Stimulated activated naive CD8-positive, alpha-beta T cell treated with anti-CD3 and anti-CD28 coated beads, Interleukin-15, Interleukin-2, amounts not matched to agents 100 ng/mL and 50 ng/mL, for 24 hours (primary cell): ENCODE data around the gene MRE11.

Experiments used
- H3K27ac Mint-ChIP-seq: one replicate; pipeline ENCODE4 v1.8.0; 2021; ENCODE audit warnings: mild to moderate bottlenecking, mixed read lengths
- H3K27me3 Mint-ChIP-seq: one replicate; pipeline ENCODE4 v1.8.0; 2021; ENCODE audit warnings: mixed read lengths
- H3K36me3 Mint-ChIP-seq: one replicate; pipeline ENCODE4 v1.8.0; 2021; ENCODE audit warnings: low read depth, mixed read lengths
- H3K4me1 Mint-ChIP-seq: one replicate; pipeline ENCODE4 v1.8.0; 2021; ENCODE audit warnings: low read depth, mixed read lengths
- H3K4me3 Mint-ChIP-seq: one replicate; pipeline ENCODE4 v1.8.0; 2021; ENCODE audit warnings: mild to moderate bottlenecking, mixed read lengths
- H3K9me3 Mint-ChIP-seq: one replicate; pipeline ENCODE4 v1.8.0; 2021; ENCODE audit warnings: mixed read lengths

Gene MRE11

DNA sequence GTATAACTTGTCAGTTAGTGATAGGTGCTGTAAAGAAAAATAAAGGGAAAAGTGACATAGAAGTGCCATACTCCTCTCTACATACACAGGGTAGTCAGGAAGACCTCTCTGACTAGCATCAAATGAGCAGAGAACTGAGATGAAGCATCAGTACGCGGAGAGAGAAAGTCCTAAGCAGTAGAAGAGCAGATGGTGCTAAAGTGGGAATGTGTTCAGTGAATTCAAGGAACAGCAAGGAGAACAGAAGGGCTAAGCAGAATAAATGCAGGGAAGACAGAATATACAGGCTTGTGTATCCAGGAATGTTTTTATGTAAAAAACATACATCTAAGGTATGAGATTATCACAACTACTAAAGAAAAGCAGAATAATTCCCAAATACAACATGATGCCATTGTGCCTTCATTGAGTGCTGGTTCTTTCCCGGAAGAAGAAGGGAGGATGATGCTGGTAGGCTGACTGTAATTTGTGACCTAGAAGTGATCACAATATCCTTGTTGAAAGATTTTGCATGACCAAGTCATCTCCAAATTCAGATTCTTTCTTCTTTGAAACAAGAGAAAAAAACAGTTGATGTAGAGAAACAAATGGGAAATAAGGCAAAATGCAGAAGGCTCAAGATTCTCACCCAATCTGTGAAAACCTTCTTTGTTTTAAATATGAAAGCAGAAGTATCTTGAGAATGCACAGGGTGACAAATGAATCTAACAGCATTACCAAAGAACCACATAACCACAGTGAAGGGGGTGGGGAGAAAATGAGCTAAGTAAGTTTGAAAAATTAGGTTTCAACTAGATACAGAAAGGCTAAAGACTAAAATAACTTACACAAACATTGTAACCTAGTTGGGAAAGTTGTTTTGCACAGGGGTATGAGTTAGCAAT, 20.5 kb downstream of the MRE11 start:
- Mint-ChIP-seq H3K4me1 (peaks cover 17% of the 10 kb centered on the region), H3K27me3 (no peaks in the 10 kb centered on the region), H3K9me3 (no peaks in the 10 kb centered on the region), H3K27ac (no peak overlapping the region), H3K36me3 (peaks cover 80% of the 10 kb centered on the region), H3K4me3 (no peak overlapping the region)

DNA sequence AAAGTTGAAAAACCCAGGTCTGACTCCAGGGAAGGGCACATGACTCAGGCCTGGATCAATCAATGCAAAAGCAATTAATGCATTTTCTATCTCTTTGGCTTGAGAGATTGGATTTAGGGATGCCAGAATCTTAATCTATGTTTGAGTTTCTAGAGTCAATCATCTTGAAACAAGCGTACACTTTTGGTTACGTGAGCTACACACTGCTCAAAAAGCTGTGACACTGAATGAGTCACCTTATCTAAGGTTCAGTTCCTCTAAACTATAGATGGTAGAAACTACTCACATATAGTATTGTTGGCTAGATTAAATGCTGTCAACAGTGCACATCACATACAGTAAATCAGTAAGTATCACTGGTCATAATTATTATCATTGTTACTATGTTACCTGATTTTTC, 24.2 kb downstream of the MRE11 start:
- no peak overlapping the region for H3K27ac Mint-ChIP-seq
- H3K36me3 Mint-ChIP-seq = peaks cover 82% of the 10 kb centered on the region
- peaks cover 1% of the 10 kb centered on the region for H3K9me3 Mint-ChIP-seq
- H3K4me1 Mint-ChIP-seq = peaks cover 17% of the 10 kb centered on the region
- H3K4me3 Mint-ChIP-seq = no peak overlapping the region
- no peaks in the 10 kb centered on the region for H3K27me3 Mint-ChIP-seq

DNA sequence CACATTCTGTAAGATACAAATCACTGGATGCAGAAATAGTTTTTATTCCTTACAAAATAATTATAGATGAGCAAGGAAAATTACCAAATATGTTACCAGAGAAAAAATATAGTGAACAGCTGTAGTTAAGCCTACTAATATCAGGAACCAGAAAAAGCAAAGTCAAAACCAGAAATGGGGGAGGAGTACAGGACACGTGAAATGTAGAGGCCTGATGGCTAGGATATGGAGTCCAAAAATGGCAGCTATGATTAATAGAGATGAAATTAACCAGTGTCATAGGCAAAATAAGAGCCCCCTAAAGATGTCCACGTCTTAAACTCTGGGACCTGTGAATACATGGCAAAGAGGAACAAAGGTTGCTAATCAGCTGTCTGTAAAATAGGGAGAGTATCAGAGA, 34.1 kb downstream of the MRE11 start:
- peaks cover 87% of the 10 kb centered on the region for H3K36me3 Mint-ChIP-seq
- H3K4me1 Mint-ChIP-seq = no peaks in the 10 kb centered on the region
- H3K27ac Mint-ChIP-seq = no peak overlapping the region
- H3K27me3 Mint-ChIP-seq = no peaks in the 10 kb centered on the region
- H3K9me3 Mint-ChIP-seq = peaks cover 2% of the 10 kb centered on the region
- H3K4me3 Mint-ChIP-seq = no peak overlapping the region

DNA sequence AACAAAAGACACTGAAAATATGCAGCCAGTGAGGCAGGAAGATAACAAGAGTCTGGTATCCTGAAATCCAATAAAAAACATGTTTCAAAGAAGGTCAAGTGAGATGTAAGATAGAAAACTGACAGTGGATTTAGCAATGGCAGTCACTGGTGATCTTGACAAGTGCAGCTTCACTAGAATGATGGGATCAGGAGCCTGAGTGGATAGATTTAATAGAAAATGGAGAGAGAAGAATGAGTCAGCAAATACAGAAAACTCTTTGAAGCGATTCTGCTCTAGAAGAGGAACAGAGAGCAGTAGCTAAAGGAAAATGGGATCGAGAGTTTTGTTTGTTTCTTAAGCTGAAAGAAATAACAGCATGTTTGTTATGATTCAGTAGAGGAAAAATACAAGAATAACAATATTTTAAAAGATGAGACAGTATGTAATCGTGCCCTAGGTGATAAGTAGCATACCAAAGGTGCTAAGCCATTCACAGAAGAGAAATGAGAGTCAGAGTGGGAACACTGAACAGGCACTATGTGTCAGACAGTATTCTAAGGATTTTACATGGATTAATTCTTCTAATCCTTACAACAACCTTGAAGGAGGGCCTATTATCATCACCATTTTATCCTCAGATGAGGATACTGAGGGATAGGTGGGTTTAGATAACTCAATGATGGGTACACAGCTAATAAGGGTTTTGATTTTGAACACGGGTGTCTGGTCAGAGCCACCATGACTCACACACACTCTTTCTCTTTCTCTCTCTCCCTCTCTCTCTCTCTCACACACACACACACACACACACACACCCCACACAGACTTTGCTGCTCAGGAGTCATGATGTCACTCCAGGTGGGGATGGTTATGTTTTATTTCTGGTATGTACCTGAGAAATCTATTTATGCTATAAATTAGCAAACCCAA, 36.3 kb downstream of the MRE11 start:
- Mint-ChIP-seq H3K27ac (no peak overlapping the region), H3K4me1 (no peaks in the 10 kb centered on the region), H3K27me3 (no peaks in the 10 kb centered on the region), H3K9me3 (no peaks in the 10 kb centered on the region), H3K36me3 (peaks cover 81% of the 10 kb centered on the region), H3K4me3 (no peak overlapping the region)

DNA sequence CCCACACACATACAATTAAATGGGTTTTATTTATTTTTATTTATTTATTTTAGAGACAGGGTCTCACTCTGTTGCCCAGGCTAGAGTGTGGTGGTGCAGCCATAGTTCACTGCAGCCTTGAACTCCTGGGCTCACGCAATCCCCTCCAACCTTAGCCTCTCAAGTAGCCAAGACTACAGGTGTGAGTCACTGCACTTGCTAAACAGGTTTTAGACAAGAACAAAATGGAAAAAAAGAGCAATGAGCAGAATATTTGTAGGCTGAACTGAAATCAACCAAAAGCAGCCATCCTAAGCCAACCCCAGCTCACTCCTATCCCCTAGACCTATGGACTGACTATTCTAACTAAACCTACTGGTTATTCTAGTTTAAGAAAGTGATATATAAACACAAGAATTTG, 37.8 kb downstream of the MRE11 start:
- no peak overlapping the region for H3K27ac Mint-ChIP-seq
- H3K4me3 Mint-ChIP-seq = no peak overlapping the region
- H3K9me3 Mint-ChIP-seq = no peaks in the 10 kb centered on the region
- H3K36me3 Mint-ChIP-seq = peaks cover 69% of the 10 kb centered on the region
- H3K4me1 Mint-ChIP-seq = no peaks in the 10 kb centered on the region
- no peaks in the 10 kb centered on the region for H3K27me3 Mint-ChIP-seq

DNA sequence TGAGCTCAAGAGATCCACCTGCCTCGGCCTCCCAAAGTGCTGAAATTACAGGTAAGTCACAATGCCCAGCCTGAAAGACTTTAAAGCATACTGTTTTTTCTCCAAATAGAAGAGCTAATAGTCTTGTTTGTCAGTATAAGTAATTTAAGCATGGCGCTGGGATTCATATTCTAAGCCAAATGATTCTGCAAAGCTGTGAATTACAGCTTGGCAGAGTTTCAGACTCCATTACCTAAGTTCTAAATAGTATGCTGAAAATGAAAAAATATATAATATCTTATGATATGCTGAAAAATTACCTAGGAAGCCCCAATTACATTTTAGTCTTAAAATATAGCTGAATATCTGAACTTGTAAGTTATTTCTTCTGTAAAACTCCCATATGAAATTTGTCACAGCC, 39.3 kb downstream of the MRE11 start:
- Mint-ChIP-seq H3K36me3 (peaks cover 59% of the 10 kb centered on the region), H3K4me3 (no peak overlapping the region), H3K27me3 (no peaks in the 10 kb centered on the region), H3K9me3 (no peaks in the 10 kb centered on the region), H3K27ac (no peak overlapping the region), H3K4me1 (no peaks in the 10 kb centered on the region)

DNA sequence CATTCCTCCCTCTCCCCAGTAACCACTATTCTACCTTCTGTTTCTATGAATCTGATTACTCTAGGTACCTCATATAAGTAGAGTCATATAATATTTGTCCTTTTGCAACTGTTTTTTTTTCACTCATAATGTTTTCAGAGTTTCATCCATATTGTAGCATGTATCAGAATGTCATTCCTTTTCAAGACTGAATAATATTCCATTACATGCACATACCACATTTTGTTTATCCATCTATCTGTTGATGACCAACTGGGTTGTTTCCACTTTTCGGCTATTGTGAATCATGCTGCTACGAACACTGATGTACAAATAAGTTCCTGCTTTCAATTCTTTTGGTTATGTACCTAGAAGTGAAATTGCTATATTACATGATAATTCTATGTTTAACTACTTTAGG, 40.7 kb downstream of the MRE11 start:
- H3K27ac Mint-ChIP-seq = no peak overlapping the region
- no peak overlapping the region for H3K4me3 Mint-ChIP-seq
- H3K27me3 Mint-ChIP-seq = no peaks in the 10 kb centered on the region
- no peaks in the 10 kb centered on the region for H3K4me1 Mint-ChIP-seq
- H3K36me3 Mint-ChIP-seq = peaks cover 58% of the 10 kb centered on the region
- no peaks in the 10 kb centered on the region for H3K9me3 Mint-ChIP-seq

DNA sequence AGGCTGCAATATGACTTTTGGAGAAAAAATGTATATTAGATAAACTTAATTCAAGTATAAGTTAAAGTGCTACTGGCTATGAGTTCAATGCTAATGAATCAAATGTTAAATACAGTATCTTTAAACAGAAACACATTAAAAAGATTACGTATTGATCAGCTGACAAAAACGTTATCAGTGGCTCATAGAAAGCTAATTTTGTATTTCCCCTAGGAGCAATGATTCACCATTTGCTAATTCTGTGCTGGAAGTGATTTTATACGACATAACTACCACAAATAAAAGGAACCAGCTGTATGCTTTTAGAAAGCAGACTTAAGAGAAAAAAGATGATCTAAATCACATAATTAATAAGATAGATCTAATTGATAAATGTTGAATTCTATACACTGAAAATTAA, 43.6 kb downstream of the MRE11 start:
- Mint-ChIP-seq H3K9me3 (no peaks in the 10 kb centered on the region), H3K4me1 (no peaks in the 10 kb centered on the region), H3K27ac (no peak overlapping the region), H3K27me3 (no peaks in the 10 kb centered on the region), H3K4me3 (no peak overlapping the region), H3K36me3 (peaks cover 47% of the 10 kb centered on the region)

DNA sequence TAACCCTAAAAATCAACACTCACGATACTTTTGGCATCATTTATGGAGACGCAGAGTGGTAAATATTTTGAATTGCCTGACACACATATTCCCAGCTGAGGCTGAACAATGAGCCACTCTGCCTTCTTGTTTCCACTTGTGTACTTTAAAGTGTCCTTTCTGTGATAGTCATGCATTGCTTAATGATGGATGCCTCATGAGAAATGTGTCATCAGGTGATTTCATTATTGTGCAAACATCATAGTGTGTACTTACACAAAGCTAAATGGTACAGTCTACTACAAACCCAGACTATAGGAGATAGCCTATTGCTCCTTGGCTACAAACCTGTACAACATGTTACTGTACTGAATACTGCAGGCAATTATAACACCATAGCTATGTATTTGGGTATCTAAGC, 44.2 kb downstream of the MRE11 start:
- Mint-ChIP-seq H3K36me3 (peaks cover 45% of the 10 kb centered on the region), H3K27me3 (no peaks in the 10 kb centered on the region), H3K4me1 (no peaks in the 10 kb centered on the region), H3K27ac (no peak overlapping the region), H3K9me3 (no peaks in the 10 kb centered on the region), H3K4me3 (no peak overlapping the region)

DNA sequence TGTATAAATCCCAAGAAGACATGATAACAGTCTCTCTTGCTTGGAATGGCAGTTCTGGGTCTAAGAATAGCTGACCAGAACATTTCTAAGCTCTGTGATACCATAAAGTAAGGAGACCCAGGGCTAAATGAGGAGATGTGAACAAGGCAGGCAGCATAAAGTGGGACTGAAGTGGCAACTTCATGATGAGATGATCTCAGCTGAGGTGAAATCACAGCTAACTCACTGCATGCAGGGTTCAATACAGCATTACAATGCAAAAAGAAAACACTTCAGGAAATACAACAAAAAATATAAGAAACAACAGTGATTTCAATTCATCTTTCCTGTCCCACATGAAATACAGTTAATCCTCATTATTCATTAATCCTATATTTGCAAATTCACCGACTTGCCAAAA, 44.6 kb downstream of the MRE11 start:
- Mint-ChIP-seq H3K9me3 (no peaks in the 10 kb centered on the region), H3K4me1 (no peaks in the 10 kb centered on the region), H3K27ac (no peak overlapping the region), H3K36me3 (peaks cover 48% of the 10 kb centered on the region), H3K27me3 (no peaks in the 10 kb centered on the region), H3K4me3 (no peak overlapping the region)

DNA sequence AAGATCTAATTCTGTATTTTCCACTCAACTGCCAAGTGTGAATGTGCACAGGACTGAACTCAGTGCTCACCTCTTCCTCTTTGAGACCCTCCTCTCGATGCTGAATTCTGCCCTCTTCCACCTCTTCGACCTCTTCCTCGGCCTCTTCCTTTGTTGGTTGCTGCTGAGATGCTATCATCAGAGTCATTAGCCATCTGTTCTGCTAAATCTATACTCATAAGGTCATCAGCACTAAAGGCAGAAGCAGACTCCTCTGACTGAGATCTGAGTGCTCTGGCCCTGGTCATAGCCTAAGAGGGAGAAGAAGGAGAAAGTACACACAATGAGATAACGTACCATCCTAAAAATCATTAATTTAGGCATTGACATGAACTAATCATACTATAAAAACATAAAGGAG, 46.5 kb downstream of the MRE11 start:
- H3K27me3 Mint-ChIP-seq = no peaks in the 10 kb centered on the region
- H3K9me3 Mint-ChIP-seq = no peaks in the 10 kb centered on the region
- no peak overlapping the region for H3K27ac Mint-ChIP-seq
- H3K4me3 Mint-ChIP-seq = no peak overlapping the region
- H3K4me1 Mint-ChIP-seq = no peaks in the 10 kb centered on the region
- H3K36me3 Mint-ChIP-seq = peaks cover 46% of the 10 kb centered on the region

DNA sequence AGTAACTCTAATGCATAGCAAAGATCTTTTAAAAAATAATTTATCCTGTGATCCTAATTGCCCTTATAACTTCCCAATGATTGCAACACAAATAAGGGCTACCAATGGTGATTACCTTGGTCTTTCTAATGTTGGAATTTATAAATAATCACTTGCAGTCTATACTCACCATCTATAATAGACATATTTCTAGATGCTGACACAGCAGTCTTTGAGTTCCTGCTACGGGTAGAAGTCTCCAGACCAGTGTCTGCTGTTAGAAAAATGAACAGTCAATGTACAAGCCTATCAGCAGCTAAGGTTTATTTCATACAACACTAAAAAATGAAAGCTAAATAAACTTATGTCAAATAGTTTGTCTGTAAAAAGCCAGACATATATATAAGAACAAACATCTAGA, 48.0 kb downstream of the MRE11 start:
- Mint-ChIP-seq H3K36me3 (peaks cover 56% of the 10 kb centered on the region), H3K27me3 (no peaks in the 10 kb centered on the region), H3K27ac (no peak overlapping the region), H3K4me3 (no peak overlapping the region), H3K9me3 (no peaks in the 10 kb centered on the region), H3K4me1 (no peaks in the 10 kb centered on the region)

DNA sequence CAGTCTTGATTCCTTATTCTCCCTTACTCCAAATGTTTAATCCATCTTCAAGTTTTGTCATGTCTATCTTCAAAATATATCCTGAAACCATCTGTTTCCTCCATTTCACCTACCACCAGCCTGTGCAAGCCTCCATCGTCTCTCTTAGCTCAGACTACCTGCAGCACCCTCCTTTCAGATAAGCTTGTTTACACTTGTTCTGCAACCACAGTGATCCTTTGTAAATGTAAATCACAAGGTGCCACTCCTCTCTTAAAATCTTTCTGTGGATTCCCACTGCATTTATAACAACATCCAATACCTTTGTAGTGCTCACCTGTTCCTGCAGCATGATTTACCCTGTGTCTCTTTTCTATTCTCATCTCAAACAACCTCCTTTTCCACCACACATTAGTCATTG, 60.6 kb downstream of the MRE11 start:
- H3K9me3 Mint-ChIP-seq = no peaks in the 10 kb centered on the region
- no peaks in the 10 kb centered on the region for H3K27me3 Mint-ChIP-seq
- H3K4me1 Mint-ChIP-seq = no peaks in the 10 kb centered on the region
- no peak overlapping the region for H3K27ac Mint-ChIP-seq
- no peak overlapping the region for H3K4me3 Mint-ChIP-seq
- peaks cover 89% of the 10 kb centered on the region for H3K36me3 Mint-ChIP-seq

DNA sequence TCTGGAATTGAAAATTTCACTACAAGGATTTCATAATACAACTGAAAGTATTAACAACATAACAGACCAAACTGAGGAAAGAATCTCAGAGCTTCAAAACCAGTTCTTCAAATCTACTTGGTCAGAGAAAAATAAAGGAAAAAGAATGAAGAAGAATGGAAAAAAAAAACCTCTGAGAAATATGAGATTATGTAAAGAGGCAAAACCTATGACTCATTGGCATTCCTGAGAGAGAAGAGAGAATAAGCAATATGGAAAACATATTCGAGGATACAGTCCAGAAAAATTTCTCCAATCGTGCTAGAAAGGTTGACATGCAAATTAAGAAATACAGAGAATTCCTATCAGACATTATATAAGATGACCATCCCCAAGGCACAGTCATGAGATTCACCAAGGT, 69.0 kb downstream of the MRE11 start:
- no peaks in the 10 kb centered on the region for H3K27me3 Mint-ChIP-seq
- peaks cover 62% of the 10 kb centered on the region for H3K36me3 Mint-ChIP-seq
- no peak overlapping the region for H3K4me3 Mint-ChIP-seq
- H3K9me3 Mint-ChIP-seq = no peaks in the 10 kb centered on the region
- no peak overlapping the region for H3K27ac Mint-ChIP-seq
- peaks cover 5% of the 10 kb centered on the region for H3K4me1 Mint-ChIP-seq

DNA sequence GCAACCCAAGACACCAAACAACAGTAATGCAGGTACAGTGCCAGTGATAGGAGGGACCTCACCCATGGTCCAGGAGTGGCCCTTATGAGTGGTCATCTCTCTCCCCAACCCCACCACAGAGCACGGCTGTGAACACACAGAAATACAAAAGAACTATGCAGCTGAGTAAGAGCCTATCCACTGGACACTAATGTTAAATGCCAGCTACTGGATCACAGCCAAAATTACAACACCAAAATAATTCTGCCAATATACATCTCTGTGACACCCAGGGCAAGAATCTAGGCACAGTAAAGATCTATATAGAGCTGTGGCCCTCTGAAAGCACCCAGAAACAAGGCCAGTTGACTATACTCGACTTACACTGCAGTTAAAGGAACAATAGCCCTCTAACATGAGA, 69.6 kb downstream of the MRE11 start:
- peaks cover 5% of the 10 kb centered on the region for H3K4me1 Mint-ChIP-seq
- no peak overlapping the region for H3K4me3 Mint-ChIP-seq
- no peaks in the 10 kb centered on the region for H3K27me3 Mint-ChIP-seq
- no peak overlapping the region for H3K27ac Mint-ChIP-seq
- no peaks in the 10 kb centered on the region for H3K9me3 Mint-ChIP-seq
- H3K36me3 Mint-ChIP-seq = peaks cover 59% of the 10 kb centered on the region
